NCI-H524 treated with DMSO at 0.1 percent for 48 hours (cell line): ENCODE data around the gene BTBD17.

Experiments
- DNase-seq: peaks from one replicate; lab custom pipeline; 2025; lab: John Stamatoyannopoulos, UW

Gene BTBD17

DNA sequence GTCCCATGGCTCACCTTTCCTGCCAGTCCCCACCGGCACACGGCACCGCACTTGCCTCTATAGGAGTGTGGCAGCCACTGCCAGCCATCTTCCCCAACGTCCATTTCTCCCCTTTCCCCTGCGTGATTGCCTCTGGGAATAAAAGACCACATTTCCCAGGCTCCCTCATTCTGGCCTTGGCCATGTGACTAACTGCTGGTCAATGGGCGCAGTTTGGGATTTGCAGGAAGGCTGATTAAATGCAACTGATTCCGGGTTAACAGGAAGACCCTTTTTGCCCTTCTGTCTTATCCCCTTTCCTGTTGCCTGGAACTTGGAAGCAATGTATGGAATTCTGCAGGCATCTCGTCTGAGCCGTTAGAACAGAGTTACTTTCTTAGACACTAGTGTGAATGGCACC, 3.0 kb downstream of the BTBD17 start:
- no peak for DNase-seq

DNA sequence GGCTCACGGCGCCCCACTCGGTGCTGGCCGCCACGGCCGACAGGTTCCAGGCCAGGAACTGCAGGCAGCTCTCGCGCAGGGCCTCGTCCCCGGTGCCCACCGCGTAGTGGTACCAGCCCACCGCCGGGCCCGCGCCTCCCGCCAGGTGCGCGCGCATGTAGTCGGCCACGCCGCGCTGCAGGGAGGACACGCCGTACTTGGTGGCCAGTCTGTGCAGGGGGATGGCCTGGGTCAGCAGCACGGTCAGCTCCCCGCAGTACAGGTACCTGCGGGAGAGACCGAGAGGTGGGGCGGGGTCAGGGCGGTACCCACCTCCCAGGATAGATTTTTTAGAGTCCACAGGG, 4.2 kb downstream of the BTBD17 start:
- no peak for DNase-seq

DNA sequence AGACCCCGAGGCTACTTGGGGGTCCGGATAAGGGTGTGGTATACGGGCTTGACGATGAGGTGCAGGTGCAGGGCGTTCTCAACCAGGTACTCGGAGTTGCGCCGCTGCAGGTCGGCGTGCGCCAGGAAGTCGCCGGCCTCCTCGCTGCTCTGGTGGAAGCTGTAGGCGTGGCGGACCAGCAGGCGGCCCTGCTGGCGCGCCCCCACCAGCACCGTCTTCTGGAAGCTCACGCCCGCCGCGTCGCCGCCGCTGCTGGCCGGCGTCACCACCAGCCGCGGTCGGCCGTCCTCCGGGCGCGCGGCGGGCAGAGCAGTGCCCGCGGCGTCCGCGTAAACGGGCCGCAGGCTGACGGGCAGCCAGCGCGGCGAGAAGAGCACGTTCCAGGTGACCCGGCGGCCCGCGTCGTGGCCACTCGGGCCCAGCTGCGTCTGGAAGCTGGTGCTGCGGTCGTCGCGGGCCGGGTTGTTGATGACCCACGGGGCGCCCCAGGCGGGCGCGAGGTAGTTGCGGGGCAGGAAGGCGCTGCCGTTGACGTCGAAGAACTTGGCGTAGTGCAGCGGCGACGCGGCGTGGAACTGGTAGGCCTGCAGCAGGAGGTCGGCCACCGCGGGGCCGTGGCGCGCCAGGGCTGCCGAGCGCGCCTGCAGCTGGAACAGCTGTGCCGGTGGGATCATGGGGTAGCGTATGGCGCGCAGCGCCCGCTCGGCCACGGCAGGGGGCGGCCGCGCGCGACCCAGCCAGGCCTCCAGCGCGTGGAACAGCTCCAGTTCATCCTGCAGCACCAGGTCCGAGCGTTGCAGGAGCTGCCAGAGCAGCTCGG, 4.8 kb downstream of the BTBD17 start:
- no peak for DNase-seq

DNA sequence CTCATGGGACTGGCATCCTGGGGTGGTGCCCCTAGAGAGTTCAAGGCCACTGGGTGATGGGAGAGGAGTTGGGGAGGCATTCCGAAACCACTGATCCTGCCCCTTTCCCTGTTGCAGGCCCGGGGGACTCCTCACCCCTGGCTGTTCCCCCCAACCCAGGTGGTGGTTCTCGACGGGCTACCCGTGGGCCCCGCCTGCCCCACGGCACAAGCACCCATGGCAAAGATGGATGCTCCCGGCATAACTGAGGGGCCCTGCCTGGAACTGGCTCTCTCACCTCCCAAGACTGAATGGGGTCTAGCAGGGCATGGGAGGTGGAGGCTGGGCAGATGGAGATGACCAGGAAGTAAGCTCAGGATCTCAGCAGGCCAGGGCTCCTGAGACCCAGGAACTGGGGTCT, 6.6 kb downstream of the BTBD17 start:
- no peak for DNase-seq

DNA sequence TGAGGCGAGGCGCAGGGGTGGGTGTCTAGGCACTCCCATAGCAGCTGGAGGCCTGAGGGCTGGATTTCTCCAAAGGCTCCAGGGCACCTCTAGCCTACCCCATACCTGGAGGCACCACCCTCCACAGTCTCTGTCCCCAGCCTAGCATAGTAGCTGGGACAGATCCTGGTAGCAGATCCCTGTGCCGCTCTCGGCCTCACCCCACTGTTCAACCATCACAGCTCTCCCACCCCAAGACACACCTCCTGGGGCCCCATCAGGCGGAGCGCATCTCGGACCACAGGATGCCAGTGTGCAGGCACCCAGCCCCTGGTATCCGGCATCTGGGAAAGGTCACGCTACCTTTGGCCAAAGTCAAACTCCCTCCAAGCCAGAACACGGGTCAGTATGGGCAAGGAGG, 7.1 kb downstream of the BTBD17 start:
- no peak for DNase-seq

DNA sequence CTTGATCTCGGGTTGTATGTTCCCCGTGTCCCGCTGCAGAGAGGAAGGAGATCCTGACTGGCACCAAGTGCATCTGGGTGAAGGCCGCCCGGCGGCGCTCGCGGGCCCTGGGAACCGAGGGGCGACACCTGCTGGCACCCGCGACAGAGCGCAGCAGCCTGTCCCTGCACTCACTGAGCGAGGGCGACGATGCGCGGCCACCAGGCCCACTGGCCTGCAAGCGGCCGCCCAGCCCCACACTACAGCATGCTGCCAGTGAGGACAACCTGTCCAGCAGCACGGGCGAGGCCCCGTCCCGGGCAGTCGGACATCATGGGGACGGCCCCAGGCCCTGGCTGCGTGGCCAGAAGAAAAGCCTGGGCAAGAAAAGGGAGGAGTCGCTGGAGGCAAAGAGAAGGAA, 7.5 kb downstream of the BTBD17 start:
- DNase-seq, result no peak

DNA sequence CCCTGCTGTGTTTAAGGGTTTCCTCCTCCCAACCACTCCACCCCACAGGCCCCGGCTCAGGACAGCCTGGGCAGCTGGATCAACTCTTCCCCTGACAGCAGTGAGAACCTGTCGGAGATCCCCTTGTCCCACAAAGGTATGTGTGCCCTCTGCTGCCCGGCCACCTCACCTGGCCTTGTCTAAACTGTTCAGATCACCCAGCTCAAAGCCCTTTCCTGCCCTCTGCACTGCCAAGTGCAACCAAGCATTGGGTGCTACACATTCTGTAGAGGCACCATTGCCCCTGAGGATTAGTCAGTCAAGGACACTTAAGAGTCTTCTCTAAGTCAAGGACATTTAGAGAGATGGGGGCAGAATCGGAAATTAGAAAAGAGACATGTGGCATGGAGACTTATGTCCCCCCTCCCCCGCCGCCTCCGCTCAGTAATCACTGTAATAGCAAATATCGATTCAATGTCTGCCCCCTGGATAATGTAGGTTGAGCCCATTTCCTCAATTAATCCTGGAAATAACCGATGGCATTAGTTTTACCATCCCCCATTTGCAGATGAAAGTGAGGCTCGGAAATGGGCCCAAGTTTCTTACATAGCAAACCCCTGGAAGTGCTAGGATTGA, 8.1 kb downstream of the BTBD17 start:
- DNase-seq, result peak; percentile 99

DNA sequence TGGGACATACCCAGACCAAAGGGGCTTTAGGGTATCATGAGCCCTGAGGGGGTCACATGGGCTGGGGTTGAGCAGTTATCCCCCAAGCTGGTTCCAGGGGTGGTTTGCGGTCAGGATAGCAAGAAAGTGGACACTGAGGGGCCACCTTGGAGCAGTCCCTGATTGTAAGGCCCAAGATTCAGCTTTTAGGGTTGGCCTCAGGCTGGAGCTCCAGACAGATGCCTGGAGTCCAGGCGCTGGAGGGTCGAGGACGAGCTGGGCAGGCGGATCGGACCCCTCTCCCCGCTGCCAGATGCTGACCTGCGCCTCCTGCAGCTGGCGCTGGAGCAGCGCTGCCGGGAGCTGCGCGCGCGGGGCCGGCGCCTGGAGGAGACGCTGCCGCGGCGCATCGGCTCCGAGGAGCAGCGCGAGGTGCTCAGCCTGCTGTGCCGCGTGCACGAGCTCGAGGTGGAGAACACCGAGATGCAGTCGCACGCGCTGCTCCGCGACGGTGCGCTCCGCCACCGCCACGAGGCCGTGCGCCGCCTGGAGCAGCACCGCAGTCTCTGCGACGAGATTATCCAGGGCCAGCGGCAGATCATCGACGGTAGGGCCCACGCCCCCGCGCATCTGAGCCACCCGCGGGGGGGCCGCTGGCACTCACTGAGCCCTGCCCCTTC, 10.0 kb downstream of the BTBD17 start:
- no peak for DNase-seq

DNA sequence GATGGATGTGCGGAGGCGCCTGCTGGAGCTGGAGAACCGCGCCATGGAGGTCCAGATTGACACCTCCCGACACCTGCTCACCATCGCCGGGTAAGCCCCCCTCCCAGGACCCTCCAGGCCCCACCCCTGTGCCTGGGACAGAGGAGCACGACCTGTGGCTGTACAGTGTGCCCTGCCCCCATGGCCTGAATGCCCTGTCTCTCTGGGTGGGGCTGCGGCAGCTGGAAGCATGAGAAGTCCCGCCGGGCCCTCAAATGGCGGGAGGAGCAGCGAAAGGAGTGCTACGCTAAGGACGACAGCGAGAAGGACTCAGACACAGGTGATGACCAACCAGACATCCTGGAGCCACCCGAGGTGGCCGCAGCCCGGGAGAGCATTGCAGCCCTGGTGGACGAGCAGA, 11.2 kb downstream of the BTBD17 start:
- no peak for DNase-seq

DNA sequence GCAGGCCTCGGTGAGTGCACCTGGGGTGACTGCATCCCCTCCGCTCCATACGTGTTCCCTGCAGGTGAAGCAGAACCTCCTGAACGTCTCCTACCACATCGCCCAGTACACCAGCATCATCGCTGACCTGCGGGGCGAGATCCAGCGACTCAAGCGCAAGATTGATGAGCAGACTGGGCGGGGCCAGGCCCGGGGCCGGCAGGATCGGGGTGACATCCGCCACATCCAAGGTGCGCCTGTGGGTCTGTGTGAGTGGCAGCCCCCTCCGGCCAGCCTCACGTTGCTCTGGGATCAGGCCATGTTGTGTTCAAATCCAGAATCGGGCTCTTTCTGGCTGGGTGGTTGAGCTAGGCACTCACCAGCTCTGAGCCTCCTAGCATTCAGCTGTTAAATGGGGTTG, 12.5 kb downstream of the BTBD17 start:
- DNase-seq, result no peak

DNA sequence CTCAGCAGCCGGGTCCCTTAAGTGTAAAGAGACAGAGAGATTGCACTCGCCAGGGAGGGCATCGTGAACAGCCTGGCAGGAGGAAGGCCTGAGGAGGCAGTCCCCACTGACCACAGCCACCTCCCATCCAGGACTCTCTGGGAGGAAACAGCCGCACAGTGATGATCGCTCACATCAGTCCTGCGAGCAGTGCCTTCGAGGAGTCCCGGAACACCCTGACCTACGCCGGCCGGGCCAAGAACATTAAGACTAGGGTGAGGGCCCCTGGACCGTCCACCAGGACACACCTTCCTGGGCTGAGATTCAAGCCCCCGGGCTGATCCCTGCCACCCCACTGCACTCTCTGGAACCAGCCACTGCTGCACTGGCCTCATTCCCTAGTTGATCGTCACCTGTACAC, 14.0 kb downstream of the BTBD17 start:
- DNase-seq, result no peak

DNA sequence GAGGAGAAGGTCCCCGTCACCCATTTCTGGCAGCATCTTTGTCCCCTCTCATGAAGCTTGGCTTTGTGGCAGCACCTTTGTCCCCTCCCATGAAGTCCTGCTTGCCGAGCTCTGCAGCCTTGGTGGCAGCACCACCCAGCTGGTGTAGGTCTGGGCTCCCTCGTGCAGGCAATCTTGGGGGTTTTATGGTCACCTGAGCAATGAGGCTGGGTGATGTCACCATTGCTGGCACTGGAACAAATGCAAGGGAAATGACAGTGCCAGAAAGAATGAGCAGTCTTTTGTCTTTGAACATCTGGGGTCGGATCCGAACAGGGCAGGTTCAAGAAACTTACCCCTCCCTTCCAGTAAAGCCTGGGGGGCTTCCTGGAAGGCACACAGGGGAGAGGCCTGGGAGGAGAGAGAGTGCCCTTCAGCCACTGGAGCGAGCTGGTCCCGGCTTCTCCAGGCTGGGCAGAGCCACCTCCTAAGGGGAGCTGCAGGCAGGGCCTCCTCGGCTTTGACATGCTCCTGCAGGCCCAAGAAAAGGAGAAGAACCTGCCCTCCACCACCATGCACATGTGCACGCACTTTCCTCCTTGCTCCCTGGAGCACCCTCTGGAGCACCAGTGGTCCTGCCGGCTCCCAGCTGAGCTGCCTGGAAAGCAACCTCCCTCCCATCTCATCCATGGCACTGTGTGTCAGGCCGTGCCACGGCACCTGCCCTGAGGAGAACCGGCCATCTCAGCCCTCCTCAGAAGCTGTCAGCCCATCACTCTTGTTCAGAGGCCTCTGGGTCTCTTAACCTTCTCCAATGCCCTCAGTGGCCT, 16.0 kb downstream of the BTBD17 start:
- no peak for DNase-seq

DNA sequence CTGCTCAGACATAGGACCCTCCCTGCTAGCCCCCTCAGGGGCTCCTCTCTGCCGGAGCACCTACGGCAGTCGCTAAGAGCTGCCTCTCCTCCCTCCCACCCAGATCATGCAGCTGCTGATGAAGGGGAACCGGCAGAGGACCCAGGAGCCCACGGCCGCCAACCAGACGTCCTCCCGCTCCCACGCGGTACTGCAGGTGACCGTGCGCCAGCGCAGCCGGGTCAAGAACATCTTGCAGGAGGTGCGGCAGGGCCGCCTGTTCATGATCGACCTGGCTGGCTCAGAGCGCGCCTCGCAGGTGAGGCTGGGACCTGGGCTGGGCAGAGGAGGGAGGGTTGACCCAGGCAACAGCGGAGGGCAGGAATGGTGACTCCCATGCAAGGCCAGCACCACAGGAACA, 17.0 kb downstream of the BTBD17 start:
- DNase-seq, result no peak

DNA sequence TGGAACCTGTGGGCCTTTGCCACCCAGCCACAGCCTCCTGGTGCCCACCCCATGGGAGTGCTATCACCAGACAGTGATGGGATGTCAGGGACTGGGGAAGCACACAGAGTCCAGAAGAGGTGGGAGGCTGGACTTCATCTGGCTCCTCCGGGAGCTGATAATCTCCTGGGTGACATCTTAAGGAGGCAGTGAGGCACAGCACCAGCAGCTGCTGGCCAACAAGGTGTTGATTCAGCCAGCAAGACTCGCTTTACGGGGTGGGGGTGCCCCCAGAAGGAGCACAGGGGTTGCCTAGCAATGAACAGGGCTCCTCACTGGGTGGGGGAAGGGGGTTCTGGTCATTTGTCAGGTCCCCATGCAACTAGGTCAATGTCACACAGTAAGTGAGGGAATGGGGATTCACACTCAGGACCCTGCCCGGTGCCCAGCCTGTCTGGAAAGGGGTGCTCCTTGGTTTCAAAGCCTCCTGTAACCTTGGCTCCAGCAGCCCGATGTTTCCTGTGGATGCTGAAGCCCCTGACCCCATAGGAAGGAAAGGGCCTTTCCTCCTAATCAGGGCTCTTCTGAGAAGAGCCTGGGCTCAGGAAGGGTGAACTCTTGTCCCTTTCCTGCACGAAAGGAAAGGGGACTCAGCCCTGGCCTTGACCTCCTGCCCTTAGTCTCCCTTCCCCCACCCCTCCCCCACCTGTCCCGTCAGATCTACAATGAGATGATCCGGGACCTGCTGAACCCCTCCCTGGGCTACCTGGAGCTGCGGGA, 18.0 kb downstream of the BTBD17 start:
- peak; percentile 90 for DNase-seq

DNA sequence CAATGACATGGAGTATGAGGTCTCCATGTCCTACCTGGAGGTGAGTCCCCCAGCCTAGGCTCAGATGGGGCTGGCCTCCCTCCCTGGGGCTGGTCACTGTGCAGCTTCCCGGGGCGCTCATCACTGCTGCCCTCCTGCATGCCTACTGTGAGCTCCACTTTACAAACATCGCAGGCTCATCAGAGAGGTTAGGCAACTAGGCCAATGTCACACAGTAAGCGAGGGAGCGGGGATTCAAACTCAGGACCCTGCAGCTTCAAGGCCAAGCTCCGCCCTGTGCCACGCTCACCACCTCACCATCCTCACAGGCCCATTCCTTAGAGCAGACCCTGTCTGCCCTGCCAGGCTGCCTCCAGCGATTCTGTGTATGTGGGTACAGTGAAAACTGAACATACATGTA, 18.5 kb downstream of the BTBD17 start:
- no peak for DNase-seq

DNA sequence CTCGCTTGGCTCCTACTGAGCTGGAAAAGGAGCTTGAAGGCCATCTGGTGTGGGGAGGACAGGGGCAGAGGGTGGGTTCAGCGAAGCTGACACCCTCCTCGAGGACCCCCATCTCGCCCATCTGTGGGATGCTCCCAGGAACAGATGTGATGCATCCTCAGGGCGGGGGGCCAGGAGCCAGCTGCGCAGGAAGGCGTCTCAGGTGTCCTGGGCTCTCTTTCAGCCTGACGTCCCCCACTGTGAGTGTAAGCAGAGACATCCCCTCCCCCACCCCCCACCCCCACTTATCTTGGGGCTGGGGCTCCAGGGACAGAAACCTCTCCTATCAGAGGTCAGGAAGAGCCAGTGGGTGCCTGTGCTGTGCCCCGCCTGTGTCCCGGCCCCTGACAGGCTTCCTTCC, 19.4 kb downstream of the BTBD17 start:
- peak; percentile 100 for DNase-seq

DNA sequence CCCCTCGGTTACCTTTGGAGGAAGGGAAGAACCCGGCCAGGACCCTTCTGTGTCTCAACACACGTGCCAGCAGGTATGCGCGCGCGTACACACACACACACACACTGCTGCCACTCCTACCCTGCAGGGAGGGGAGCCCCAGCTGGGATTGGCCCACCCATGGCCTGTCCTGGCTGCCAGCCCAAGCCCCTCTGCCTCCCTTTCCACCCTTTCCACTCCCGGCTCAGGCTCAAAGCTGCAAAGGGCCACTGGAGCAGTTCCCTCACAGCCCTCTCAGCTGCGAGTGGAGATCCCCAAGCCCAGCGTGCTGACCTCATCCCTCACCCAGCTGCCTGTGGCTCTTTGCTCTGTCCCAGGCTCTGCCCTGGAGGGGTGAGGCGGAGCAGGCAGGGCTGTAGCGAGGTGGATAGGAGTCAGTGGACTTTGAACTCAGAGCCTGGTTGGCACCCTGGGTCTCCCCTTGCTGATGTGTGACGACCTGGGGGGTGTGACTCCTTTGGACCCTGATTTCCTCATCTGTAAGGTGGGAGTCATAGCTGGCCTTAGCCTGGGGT, 21.1 kb downstream of the BTBD17 start:
- no peak for DNase-seq

DNA sequence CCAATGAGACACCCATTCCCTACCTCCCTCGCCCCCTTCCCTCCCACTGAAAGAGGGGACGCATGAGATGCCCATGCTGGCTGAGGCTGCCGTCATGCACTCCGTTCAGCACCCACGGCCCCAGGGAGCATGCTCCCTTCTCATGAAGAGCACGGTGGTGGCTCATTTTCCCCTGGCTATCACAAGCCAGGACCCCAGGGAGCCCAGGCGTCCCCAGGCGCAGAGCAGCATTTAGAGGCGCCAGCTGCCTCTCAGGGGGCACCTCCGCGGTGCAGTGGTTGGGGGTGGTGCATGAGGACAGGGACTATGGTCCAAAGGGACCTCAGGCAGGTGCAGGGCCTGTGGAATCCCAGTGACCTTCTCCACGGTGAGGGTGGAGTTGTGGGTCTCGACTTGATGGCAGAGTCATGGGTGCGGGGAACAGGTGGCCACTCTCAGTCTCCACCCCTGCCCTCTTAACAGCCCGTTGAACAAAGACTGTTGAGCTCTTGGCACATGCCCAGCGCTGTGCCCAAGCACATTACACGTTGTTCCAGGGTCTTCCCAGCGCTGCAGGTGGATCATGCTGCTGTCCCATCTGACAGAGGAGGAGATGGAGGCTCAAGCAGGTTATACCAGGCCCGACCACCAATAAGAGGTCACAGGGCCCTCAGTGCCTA, 22.0 kb downstream of the BTBD17 start:
- peak; percentile 50 for DNase-seq

DNA sequence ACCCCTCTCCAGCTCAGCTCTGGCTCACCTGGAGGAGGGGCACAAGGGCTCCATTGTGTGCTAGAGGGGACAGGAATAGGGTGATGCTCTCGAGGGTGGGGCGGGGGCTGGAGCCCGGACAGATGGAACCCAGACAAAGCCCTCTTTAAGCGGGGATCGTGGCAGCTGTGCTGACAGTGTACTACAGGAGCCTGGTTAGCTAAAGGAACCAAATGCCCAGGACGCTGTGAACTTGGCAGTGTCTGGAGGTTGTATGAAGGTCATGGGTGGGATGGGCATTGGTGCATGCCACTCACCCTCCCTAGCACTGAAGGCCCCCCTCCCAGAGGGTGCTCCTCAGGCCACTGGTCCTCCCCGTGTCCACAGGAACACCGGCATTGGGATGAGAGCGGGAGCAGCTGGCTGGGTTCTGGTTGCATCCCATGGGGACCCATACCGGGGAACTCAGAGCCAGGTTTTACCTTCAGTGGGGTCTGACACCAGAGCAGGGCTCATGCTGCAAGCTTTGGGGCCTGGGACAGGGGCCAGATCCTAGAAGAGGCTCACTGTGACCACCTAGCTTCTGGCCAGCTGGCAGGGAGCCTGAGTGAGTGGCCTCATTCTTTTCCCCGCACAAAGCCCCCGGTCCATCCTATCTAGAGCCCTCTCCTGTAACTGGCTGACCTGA, 23.7 kb downstream of the BTBD17 start:
- DNase-seq, result peak; percentile 97

DNA sequence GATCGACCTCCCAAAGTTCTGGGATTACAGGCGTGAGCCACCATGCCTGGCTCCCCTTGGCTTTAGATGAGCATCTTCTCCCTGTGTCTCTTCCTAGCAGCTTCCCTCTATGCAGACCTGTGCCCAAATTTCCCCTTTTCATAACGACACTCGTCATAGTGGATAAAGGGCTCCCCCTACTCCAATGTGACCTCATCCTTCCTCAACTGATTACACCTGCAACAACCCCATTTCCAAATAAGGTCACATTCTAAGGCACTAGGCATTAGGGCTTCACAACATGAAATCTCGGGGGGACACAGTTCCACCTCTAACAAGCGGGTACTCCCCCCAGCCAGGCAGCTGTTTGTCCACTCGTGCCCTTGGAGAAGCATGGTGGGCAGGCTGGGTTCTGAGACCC, 25.4 kb downstream of the BTBD17 start:
- no peak for DNase-seq
